Measurements from ENCODE around the gene RASD1.

RASD1 gene

DNA sequence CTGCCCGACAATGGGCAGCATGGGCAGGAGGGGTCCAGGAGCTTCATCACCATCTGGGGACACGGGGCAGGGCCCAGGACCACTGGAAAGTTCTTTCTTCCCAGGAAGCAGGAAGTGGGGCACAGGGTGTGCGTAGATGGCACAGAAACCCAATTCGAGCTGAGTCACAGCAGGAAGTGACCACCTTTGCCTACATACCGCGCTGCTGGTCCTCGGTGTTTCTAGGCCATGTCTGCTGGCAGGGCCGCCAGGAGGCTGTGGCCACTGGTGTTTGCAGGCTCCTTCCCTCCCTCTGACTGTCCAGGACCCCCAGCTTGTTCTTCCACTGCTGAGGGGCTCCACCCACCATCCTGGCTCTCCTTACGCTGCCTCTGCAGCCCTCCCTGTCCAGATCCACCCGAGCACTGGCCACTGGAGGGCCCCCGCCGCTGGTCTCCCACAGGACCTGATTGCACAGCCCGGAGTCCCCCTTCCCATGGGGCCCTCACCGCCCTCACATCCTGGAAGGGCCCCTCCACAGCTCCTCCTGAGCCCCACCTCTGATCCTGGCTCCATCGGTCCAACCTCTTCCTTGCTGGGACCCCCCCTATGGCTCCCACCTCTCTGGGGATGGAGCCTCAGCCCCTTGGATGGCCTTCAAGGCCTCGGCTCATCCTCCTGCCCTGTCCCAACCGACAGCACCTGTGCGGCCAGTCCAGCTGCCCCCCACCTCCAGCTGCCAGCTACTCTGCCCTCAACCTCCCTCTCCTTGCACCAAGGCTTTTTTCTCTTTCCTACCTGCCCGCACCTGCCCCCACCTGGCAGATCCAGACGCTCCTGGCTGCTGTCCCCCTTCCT lies 14.5 kb upstream of the RASD1 start:
- no peak for DNase-seq (ENCODE audit: low read depth in 2 of 2)

DNA sequence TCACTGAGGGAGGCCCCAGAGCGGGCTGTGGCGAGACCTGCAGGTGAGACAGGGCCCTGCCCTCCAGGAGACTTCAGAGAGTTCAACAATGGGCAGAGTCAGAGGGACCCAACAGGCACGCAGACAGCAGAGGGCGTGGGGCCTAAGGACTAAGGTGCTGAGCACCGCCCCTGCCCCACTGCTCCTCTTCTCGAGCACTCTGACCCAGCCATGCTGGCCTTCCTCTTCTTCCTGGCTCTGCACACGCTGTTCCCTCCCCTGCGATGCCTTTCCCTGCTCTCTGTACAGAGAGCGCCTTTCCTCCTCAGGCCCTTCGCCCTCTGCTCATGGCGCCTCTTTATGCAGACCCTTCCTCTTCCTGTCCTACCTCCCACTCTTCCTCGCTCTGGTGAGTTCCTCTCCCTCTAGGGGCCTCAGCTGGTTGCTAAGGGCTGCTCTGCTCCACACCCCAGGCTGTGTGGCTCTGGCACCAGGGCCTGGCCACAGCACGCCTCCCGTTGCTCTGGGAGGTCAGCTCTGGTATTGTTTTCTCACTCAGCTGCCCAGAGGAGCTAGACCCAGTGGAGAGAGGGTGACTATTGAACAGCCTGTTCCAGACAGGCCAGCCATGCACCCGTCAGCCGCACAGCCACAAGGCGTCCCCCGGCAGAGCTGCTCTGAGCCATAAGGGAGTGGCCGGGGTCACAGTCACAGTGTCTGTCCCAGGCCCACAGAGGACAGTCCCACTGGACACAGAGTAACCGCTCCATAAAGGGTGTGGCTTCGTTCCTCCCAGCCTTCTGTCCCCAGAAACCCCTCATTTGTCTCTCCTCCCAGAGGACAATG lies 13.6 kb upstream of the RASD1 start:
- no peak for DNase-seq (ENCODE audit: low read depth in 2 of 2)

DNA sequence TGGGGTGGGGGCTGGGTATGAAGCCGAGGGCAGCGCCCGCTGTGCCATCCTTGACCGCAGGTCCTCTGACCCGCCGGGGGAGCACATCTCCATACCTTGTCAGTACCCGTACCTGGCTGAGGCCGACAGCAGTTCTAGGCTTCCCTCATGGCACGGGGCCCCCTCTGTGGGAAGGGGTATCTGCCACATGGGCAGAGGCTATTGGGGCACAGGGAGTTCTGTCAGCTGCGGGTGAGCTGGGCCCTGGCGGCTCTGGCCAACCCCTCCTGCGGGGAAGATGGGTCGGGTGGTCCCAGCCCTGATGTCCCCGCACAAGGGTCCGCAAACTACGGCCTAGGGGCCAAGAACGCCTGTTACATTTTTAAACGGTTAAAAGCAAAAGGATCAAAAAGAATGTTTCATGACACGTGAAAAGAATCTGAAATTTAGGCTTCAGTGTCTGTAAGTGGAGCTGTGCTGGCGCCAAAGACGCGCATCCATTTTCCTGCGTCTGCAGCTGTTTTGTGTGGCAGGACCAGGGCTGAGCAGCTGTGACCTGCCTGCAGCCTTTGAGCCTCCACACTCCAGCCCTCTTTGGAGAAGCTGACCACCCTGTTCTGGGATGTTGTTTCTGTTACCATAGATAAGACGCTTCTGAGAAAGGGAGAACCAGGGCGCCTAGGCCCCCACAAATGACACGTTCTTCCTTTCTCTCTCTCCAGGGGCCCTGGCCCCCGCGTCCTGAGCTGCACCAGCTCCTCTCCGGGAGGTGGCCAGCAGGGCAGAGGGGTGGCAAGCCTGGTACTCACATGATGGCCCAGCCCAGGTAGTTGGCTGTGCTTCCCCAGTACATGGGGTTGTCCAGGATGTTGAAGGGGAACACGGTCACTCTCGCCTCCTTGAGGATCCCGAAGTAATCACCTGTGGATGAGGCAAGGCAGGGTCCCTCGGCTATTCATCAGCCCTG lies 12.7 kb upstream of the RASD1 start:
- DNase-seq (ENCODE audit: low read depth in 2 of 2): no peak

DNA sequence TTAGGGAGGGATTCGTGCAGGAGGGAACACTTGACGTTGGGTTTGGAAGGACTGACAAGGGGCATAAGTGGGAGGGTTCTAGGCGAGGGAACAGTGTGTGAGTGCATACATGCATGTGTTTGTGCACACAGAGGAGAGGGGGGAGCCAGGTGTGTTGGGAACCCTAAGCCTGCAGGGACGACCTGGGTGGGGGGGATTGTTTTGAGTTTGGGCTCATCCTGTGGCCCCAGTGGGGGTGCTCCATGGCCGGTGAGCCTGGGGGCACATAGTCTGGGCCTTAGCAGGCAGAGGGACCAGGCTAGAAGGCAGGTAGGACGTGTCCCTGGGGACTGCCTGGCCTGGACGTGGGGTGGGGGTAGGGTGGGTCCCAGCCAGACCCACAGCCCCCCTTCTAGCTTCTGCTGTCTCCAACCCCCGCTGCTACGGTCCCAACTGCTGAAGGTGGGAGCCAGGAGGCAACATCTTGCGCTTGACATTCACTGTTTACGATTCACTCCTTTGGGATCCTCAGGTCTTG lies 11.9 kb upstream of the RASD1 start:
- no peak for DNase-seq (ENCODE audit: low read depth in 2 of 2)

DNA sequence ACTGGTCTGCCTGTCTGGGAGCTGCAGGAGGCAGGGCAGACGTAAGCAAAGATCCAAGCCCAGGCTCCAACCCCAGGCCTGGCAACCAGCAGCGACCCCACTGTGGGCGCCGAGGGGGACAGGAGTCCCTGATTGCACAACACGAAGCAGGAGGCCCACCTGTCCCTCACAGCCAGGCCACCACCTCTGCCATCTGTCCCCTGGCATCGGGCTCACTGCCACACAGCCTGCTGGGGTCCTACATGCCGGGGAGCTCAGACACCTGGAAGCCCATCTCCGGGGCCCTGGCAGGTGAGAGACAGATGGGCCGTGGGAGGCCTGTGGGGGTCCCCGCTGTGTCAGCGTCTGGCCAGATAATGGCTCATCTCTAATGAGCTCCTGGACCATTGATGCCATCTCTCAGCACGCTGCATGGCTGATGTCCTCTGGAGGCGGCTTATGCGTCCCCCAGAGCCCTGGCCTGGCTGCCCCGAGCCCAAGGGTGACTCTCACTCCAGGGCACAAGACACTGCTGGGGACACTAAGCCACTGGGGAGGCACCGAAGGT lies 11.3 kb upstream of the RASD1 start:
- no peak for DNase-seq (ENCODE audit: low read depth in 2 of 2)

DNA sequence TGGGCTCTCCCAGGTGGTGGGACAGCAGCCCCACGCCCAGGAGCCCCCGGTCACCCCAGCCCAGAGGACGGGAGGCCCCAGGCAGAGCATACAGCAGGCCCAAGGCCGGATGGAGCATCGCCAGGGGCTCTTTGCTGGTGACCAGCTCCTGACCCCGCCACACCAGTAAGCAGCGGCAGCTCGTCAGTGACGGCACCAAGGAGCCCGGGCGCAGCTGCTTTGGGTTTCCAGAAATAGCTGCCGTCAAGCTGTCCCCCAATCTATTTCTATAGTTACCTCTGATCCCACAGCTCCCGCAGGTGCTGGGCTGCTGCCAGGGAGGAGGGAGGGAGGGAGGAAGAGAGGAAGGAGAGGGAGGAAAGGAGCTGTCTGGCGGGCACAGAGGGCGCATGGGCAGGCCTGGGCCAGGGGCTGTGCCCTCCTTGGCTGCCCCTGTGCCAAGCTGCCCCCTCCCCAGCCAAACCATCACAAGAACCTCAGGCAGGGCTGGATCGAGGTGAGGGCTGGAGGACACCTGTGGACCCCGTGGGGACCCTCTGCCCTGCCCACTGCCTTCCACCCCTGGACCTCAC lies 10.8 kb upstream of the RASD1 start:
- DNase-seq (ENCODE audit: low read depth in 2 of 2): no peak

DNA sequence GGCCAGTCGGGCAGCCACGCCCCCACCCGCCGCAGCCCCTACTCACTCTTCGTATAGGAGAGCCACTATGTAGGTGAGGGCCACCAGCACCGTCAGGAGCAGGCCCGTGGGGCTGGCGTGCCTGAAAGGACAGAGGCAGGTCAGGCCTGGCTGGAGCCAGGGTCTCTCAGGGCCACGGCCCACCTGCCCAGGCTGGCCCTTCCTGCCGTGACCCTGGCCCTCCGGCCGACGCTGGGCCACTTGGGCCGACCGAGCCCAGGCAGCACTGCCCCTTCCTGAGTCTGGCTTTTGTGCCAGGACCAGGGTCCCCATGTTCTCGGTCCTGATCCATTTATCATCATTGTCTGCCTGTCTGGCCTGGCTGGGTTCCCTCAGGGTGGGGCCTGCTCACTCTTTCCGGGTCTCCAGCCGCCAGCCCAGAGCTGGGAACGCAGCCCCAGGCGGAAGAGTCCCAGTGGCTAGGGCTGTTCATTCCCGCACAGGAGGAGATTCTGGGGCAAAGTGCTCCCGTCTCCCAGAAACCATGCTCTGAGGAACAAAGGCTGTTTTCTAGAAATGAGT lies 10.1 kb upstream of the RASD1 start:
- DNase-seq (ENCODE audit: low read depth in 2 of 2): no peak

DNA sequence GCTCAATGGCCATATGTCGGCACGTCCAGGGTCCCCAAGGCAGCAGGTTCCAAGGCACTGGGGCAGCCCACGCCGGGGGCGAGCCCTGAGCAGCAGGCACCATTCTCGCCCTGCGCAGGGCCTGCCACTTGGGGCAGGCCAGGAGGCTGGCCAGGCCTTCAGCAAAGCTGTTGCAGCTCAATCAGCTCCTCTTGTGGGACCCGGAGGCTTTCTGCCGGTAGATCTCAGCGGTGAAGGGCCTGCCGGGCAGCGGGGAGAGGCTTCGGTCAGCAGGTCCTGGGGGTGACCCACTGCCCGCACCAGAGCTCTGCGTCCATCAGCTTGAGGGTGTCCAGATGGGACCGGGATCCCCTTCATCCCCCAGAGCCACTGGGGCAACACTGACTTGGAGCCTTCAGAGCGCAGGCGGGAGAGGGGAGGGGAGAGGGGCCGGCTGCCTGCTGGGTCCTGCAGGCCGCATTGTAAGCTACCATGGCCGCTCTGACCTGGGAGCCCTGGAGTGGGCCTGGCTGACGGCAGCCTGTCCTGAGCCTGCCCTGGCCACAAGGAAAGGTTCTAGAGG lies 9.5 kb upstream of the RASD1 start:
- no peak for DNase-seq (ENCODE audit: low read depth in 2 of 2)

DNA sequence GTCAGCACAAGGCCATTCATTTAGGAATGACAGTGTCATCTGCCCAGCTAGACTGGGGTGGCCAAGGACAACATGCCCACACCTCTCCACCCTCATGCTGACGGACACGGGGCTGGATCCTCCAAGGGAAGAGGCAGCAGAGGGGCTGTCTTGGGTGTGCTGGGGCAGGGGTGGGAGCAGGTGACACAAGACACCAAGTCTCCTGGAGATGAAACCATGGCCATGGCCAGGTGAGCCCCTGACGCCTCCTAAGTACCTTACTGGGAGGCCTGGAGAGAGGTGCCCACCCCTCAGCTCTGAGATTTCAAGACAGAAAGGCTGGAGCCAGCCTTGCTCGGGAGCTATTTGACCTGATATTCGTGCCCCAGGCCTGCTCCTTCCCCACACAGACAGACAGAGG lies 9.0 kb upstream of the RASD1 start:
- DNase-seq (ENCODE audit: low read depth in 2 of 2): no peak

DNA sequence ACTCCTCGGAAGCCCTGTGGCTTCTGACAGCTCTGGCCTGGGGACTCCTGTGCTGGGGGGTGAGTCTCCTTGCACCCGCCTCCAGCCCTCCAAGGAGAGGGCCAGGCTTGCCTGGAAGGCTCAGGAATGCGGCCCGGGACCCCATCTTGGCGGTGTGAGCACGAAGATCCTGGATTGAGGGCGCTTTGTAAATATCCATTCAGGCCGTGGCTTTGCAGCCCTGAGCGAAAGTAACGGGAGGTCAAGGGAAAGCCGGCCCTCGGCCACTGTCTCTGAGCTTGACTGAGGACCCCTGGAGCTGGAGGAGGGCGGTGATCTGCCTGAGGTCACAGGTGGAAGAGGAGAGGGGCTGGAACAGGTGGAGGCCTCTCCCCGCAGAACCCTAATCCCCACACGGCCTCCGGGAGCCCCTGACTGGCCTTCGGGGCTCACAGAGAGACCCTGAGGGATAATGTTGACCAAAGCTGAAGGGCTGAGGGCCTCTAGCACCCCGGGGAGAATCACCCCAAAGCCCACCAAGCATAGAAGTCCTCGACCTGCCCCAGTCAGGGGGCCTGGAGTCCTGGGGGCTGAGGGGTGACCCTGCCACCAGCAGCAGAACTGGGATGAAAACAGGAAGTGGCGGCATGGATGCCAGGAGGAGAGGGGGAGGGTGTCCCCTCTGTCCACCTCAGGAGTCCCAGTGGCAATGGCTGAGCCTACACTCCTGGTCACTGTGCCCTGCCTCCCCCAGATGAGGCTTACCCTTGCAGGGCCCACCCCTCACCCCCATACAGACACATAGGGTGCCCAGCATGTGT lies 8.3 kb upstream of the RASD1 start:
- no peak for DNase-seq (ENCODE audit: low read depth in 2 of 2)

DNA sequence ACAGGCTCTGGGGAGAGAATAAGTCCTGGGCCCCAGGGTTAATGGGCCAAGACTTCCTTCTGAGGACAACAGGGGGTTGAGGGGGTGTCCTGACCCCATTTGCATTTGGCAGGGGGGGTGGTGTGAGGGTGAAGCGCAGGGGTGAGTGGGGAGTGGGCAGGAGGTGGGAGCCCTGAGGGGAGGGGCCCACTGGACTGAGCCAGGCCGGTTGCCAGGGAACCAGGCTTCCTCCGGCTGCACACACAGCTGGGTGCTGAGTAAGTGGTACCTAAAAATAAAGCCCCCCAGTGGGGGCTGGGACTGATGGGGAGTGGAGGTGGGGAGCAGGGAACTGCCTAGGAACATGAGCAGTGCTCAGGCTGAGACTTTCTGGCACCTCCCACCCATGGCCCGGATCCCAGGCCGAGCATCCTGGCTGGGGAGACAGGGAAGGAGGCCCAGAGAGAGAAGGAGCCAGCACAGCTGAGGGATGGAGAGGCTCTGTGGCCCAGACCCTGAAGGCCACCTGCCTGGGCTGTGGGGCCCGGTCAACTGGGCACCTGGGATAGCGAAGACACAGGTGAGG lies 7.5 kb upstream of the RASD1 start:
- DNase-seq (ENCODE audit: low read depth in 2 of 2): no peak

DNA sequence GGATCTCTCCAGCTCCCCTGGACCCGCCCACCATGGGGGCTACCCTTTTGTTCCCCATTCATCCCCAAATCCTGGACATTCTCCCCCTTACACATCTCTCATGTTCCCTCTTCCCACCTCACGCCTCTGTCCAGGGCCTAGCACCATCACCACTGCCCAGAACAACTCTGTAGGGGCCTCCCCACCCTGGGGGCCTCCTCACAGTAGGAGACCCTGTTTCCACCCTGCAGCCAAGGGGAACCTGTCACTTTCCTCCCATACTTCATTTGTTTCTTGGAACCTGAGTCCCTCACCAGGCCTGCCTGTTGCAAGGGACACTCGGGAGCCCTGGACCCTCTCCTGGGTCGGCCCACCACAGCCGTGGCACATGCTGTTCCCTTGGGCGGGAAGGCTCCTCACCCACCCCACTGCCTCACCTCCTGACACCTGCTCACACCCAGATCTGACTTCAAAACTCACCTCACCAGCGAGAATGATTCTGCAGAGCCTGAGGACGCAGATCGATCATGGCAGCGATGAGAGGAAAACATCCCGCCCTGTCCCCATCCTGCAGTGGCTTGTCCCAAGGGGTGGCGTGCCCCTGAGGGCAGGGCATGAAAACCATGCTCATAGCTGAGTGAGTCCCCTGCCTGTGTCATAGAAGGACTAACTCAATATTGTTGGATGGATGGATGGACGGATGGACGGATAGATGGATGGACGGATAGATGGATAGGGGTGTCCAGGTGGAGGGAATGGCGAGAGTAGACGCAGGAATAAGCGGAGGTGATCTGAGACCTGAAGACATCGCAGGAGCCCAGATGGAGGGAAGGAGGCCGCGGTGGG lies 6.8 kb upstream of the RASD1 start:
- no peak for DNase-seq (ENCODE audit: low read depth in 2 of 2)

DNA sequence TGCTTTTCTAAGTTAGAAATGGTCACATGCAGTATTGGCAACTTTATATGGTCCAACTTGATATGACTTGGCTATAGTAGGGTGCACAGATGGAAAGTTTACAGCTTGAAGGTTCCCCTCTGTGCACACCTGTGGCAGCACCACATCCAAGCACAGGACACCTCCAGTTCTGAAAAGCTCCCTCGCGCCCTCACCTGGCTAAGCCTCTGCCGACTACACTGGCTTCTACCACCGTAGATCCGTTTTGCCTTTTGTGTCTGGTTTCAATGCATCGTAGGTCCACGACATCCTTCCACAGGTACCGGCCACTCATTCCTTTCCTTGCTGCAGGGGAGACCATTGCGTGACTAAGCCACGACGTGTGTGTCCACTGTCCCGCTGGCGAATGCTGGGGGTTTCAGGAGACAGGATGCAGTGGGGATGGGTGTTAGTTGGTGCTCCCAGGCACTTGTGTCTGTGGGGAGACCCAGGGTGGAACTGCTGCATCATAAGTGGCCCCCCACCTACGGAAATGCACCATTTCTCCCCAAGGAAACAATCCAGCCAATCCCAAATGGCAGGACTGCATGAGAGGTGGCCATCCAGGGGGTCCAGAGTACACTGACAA lies 4.9 kb upstream of the RASD1 start:
- no peak for DNase-seq (ENCODE audit: low read depth in 2 of 2)

DNA sequence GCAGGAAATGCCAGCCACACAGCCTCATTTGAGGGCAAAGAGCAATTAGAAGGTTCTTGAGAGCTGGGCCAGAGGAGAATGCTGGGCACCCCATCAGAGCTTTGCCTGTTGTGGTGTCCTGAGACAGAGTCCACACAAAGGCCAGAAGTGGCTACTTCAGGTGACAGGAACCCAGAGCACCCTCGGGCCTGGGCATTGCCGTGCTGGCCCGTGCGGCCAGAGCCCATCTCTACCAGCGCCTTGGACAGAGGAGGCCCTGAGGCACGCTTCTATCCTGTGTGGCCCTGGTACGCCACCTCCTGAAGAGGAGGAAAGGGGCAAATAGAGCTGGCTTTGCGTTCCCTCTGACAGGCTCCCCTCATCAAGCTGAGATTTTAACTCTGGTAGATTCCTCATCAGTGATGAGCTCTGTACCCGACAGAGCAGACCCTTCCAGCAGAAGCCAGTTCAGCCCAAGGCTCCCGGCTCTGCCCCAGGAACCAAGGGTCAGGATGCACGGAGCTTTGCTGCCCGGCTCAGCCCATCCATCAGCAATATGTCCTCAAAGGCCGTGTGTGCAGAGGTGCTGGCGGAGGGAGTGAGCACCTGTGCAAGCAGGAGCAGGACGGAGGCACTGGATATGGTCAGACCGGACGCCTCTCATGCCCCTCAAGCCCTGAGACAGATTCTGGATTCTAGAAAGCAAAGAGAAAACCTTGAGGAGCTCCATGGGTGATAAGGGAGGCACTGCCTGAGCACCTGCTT lies 3.4 kb upstream of the RASD1 start:
- DNase-seq (ENCODE audit: low read depth in 2 of 2): no peak

DNA sequence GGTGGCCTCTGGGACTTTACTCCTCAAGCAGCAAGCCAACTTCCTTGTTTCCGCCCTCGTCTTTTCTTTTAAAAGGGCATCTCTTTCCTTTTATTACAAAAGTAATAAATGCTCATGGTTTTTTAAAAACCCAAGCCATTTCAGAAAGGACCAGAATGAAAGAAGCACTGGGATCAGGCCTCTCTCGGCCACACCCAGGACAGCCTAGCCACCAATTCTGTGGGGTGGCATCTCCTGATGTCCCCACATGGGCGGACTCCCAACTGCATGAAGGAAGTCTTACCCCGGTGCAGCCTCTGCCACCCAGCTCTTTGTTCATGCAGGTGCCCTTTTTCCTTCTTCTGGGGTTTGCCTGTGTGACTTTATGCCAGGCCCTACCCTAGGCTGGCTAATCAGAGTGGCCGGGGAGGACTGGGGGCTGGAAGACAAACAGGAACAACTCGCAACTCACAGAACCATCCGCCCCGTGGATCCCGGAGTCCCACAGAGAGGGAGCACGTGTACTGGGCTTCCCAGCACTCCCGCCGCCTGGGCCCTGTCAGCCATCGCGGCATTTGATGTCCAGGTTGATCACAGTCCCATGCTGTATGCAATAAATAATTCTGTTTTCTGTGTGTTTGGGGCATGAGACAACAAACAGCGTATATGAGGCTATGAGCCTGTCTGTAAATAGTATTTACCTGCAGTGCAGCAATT lies 2.6 kb upstream of the RASD1 start:
- no peak for DNase-seq (ENCODE audit: low read depth in 2 of 2)

DNA sequence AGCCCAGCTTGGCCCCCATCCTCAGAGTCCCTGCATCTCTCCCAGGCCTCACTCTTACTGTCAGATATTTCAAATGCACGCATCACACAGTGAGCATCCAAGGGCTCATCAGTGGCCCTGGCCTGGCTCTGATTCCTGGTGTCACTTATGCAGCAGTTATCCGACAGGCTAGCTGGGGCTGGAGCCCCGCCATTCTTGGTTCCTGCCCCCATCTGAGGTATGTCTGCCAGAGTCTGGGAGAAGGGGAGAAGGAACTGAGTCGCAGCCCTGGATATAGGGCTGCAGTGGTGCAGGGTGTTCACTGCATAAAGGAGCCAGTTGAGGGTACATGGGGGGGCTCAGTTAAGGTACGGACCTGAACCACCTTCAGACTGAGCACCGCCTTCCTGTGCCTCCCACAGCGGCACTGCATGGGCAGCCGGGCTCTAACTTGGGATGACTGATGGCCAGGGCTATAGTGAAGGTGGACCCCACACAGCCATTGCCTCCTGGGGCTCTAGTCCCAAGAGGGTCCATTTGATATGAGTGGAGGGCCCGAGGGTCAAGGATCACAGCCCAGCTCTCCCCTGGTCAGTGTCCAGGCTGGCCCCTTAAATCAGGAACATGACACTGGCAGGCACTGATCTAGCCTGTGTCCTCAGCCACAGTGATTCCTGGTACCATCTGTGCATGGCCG lies 1.8 kb upstream of the RASD1 start:
- no peak for DNase-seq (ENCODE audit: low read depth in 2 of 2)

Measured in fibroblast of skin of left biceps (primary cell).